T-helper 1 cell treated with Interleukin-12 subunit alpha and Interleukin-12 subunit beta and Interleukin-4 antibody, amounts not matched to agents 30 ng/mL and 1 ng/mL, for 36 hours (primary cell): ENCODE results near the gene SSTR3. TPM values are rescaled to one million over a fixed set of nuclear protein-coding genes. Genes with fewer than 3 reads are reported as not detected.

Source experiments
- intact Hi-C: fragments of 100-400 bp; cut with micrococcal nuclease; formaldehyde crosslinking; loops from one replicate; pipeline ENCODE4 v1.15.1; 2024
- total RNA-seq: library from RNA; stranded (reverse); gene quantifications from 2 replicates; pipeline ENCODE4 v1.2.3, GENCODE V29; 2022

The SSTR3 gene
- total RNA-seq, 1 donor from 2014 or later: 4.3 TPM

DNA sequence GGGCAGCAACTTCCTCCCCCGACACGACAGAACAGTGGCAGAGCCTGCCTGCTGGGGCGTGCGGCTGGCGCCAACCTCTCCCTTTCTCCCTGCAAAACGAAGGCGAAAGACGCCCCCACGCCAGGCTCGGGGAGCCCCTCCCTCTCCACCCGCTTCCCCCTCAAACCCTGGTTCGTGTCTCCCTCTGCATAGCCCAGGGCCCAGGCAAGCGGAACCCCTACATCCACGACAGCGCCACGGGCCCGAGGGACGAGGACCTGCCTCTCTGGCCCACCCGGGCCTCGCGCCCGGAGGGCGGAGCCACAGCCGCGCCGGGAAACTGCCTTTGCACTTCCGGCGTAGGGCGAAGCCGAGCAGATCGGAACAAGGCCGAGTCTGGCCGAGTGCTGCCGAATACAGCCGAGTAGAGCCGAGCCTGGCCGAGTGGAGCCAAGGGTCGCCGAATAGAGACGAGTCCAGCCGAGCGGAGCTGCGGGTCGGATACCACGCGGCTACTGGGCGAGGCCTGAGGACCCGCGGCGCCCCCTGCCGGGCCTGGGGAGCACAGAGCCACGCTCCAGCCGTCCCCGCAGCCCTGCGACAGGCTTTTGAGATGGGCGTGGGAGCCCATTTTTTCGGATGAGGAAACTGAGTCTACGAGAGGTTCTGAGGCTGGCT, 13.0 kb downstream of the SSTR3 start:
- intact Hi-C loops: loop anchor here (1.0 to 2.0 kb wide), 10 partner anchors 20 to 670 kb away; partner anchors contain the start of genes EIF3D, IFT27, IL2RB and KCTD17

DNA sequence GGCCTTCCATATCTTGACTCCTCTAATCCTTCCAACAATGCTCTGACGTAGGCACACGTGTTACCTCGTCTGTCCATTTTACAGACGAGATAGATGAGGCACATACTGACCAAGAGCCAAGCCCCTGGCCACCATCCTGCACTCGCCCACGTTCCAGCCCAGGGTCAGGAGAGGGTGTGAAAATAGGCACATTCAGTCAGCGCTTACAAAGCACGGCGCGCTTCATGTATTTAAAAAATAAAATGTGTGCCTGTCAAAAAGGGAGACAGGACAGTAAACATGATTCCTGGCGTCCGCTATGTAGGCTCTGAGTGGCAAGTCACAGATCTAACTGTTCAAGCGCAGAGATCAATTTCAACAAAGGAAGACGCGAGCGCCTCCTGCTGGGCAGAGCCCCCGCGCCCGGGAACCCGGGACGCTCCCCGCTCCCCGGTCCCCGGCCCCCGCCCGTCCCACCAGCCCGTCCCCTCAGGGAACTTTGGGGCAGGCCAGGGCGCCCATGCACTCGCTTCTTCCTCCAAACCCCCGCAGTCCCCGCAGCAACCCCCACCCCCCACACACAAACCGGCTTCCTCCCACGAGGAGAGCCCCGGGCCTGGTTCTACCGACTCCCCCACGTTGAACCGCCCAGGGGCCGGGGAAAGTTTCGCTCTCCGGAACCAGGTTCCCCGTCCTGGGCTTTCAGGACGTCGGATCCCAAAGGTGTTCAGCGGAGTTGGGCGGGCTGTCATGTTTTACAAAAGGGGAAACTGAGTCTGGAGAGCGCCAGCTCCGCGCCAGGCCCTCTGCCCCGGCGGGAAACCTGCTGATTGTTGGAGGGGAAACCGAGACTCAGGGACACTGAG, 13.8 kb downstream of the SSTR3 start:
- intact Hi-C loops: loop anchor here (1.0 to 2.0 kb wide), 16 partner anchors 21 to 670 kb away; partner anchors contain the start of genes EIF3D, IFT27, IL2RB and KCTD17

- intact Hi-C loops: loop anchor here (1.0 to 2.0 kb wide), 8 partner anchors 31 to 669 kb away; partner anchors contain the start of genes EIF3D, MPST and TST
Measured at GRCh38 chr22:37197451-37198257, 14.6 kb downstream of the SSTR3 start.

- intact Hi-C loops: no loop called here
Measured at GRCh38 chr22:37196539-37197450, 15.5 kb downstream of the SSTR3 start.

GRCh38 chr22:37195921-37196320, 16.4 kb downstream of the SSTR3 start:
- intact Hi-C loops: no loop called here

GRCh38 chr22:37194750-37195149, 17.5 kb downstream of the SSTR3 start:
- intact Hi-C loops: loop anchor here (1.0 kb wide), 4 partner anchors 8 to 338 kb away; no protein-coding TSS in a partner anchor

DNA sequence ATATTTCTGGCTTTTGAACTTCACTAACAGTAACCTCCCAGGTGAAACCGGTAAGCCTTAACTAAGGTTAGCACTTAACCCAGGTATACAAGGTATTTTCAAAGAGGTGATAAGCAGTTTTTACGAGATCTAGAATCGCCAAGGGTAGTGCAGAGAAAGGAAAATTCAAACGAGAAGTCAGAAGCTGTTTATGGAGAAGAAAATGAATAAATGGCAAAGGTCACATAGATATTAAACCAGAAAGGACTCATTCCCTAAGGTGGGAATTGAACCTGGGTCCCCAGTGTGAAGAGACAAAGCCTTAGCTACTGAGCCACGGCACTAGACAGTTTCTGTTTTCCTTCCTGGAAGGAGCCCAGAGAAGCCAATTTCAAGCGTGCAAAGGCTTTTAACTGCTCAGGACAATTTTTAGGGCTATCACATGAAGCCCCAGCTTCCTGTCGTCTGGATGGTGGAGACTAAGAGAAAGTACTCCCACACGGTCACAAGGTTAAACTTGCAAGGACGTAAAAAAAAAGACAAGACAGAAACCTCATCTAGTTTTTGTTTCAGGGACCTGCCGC, 18.6 kb downstream of the SSTR3 start:
- intact Hi-C loops: loop anchor here (1.0 kb wide), 4 partner anchors 7 to 337 kb away; no protein-coding TSS in a partner anchor

DNA sequence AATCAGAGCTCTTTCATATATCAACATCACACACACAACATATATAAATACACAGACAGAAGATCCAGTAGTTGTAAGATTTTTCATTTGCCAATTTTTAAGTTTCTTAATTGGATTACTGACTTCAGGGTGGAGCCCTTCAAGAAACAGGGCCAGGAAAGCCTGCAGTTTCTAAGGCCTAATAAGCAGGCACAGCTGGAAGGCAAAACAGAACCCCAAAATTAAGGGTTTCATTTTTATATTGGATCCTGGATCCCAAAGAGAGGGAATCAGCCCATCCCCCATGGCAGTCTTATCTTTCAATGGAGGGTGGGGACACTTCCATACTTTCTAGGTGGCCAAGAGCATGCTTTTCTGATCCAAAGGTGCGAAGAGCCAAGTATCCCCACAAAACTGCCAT, 19.5 kb downstream of the SSTR3 start:
- intact Hi-C loops: no loop called here

GRCh38 chr22:37192204-37192603, 20.1 kb downstream of the SSTR3 start:
- intact Hi-C loops: no loop called here

DNA sequence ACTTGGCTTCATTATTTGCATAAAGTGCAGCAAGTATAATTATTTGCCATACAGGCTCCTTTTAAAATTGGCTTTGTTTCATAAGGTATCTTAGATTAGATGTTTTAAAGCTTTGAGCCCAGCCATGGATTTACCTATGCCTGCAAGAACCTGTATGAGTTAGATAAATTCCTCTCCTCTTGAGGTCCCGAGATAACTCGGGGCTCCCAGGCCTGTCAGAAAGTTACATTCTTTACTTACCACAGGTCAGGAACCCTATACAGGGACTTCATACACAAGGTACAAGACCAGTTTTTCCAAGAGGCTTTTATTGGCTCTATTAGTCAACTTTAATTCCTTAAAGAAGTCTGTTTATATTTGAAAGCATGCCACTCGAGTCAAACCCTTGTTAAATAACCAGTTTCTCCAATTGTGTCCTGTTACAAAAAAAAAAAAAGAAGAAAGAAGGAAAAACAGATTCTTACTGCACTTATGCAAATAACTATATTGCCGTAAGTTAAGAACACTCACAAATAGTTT, 22.0 kb downstream of the SSTR3 start:
- intact Hi-C loops: no loop called here

DNA sequence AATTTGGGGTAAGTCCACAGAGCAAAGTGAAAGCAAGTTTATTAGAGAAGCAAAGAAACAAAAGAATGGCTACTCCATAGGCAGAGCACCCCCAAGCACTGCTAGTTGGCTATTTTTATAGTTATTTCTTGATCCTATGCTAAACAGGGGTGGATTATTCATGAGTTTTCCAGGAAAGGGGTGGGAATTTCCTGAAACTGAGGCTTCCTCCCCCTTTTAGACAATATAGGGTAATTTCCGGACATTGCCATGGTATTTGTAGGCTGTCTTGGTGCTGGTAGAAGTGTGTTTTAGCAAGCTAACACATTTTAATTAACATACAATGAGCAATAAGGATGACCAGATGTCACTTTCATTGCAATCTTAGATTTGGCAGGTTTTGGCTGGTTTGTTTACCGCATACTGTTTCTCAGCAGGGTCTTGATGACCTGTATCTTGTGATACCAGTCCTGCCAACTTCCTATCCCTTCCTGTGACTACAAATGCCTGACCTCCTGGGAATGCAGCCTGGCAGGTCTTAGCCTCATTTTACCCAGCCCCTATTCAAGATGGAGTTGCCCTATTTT, 23.3 kb downstream of the SSTR3 start:
- intact Hi-C loops: no loop called here

GRCh38 chr22:37187891-37188761, 24.2 kb downstream of the SSTR3 start, which contains the start of gene C1QTNF6:
Gene C1QTNF6, minus strand, starts transcription at chr22:37188247. Its CDS starts 34 bp downstream, at chr22:37188213.
- intact Hi-C loops: loop anchor here (2.0 kb wide), 1 partner anchor 21 kb away; no protein-coding TSS in a partner anchor

GRCh38 chr22:37187552-37187890, 24.8 kb downstream of the SSTR3 start:
- intact Hi-C loops: loop anchor here (2.0 kb wide), 1 partner anchor 21 kb away; no protein-coding TSS in a partner anchor

GRCh38 chr22:37186997-37187522, 25.2 kb downstream of the SSTR3 start:
- intact Hi-C loops: loop anchor here (1.0 to 2.0 kb wide), 2 partner anchors 7 to 20 kb away; no protein-coding TSS in a partner anchor

- intact Hi-C loops: loop anchor here (1.0 to 2.0 kb wide), 2 partner anchors 8 to 20 kb away; no protein-coding TSS in a partner anchor
Measured at GRCh38 chr22:37186228-37186996, 25.9 kb downstream of the SSTR3 start.

GRCh38 chr22:37185646-37186227, 26.5 kb downstream of the SSTR3 start:
- intact Hi-C loops: loop anchor here (1.0 to 2.0 kb wide), 2 partner anchors 9 to 19 kb away; no protein-coding TSS in a partner anchor
